Left lung (tissue), 10 donors: ENCODE data around the gene IQCK. TPM values are rescaled to one million over a fixed set of nuclear protein-coding genes. Genes with fewer than 3 reads are reported as not detected.

Experiments used
- ATAC-seq: fragments of 200-7000 bp; cut with Tn5 transposase; one replicate; pipeline ENCODE4 v1.9.1; 2020; ENCODE audit warnings: moderate library complexity
- DNase-seq, 4 donors: peaks; one replicate each; pipeline ENCODE4 v3.0.0-alpha.2; 2013 to 2020
- H3K27ac ChIP-seq, 2 donors: fragments of 200-600 bp; sonication (generic) in 1 of 2; one replicate each; pipeline versions ENCODE4 v1.5.0 to v1.8.0; 2020 to 2021
- H3K27me3 ChIP-seq, 2 donors: fragments of 200-600 bp; sonication (generic) in 1 of 2; one replicate each; pipeline versions ENCODE4 v1.5.0 to v1.8.0; 2020 to 2021
- H3K36me3 ChIP-seq, 2 donors: fragments of 200-600 bp; sonication (generic) in 1 of 2; one replicate each; pipeline versions ENCODE4 v1.5.0 to v1.8.0; 2020 to 2021
- H3K4me1 ChIP-seq, 2 donors: fragments of 200-600 bp; one replicate each; pipeline ENCODE4 v1.8.0; 2021
- H3K4me3 ChIP-seq, 2 donors: fragments of 200-600 bp; sonication (generic) in 1 of 2; one replicate each; pipeline versions ENCODE4 v1.5.0 to v1.8.0; 2020 to 2021; ENCODE audit warnings: mild to moderate bottlenecking in 1 of 2
- H3K9me3 ChIP-seq, 2 donors: fragments of 200-600 bp; sonication (generic) in 1 of 2; one replicate each; pipeline versions ENCODE4 v1.5.0 to v1.8.0; 2020 to 2021
- intact Hi-C, 2 donors: fragments of 100-400 bp; cut with DNase I; formaldehyde crosslinking; loops; one replicate each; pipeline versions ENCODE4 v1.11.2 to v1.14.2; 2022
- polyA plus RNA-seq, 6 donors: library from polyadenylated mRNA; unstranded; fragments of 120-200 nt; gene quantifications; one replicate each; pipeline ENCODE4 v1.2.1, GENCODE V29; 2013; ENCODE audit not compliant: insufficient read length in 6 of 6
- total RNA-seq, 2 donors: library from RNA; stranded (reverse); fragmentation: NEBNext Ultra II Directional; extraction: Animal tissue kit (Norgen Biotek cat#: 25700); gene quantifications; one replicate each; pipeline ENCODE4 v1.2.1, GENCODE V29; 2021
- TF ChIP-seq, protein P1 (sequence below), 2 donors: fragments of 200-600 bp; sonication (generic) in 1 of 2; IDR thresholded peaks; one replicate each; pipeline versions ENCODE4 v1.5.0 to v1.8.0; 2021; ENCODE audit warnings: antibody characterized with exemption in 2 of 2
- donor health status: DM: no; HTN: yes; CAD: no.
- donor health status: DM: no; HTN: no; CAD: no.

Gene IQCK
- total and polyA plus RNA-seq, 8 donors: 8.0 to 25.3 (median 22.1) TPM

DNA sequence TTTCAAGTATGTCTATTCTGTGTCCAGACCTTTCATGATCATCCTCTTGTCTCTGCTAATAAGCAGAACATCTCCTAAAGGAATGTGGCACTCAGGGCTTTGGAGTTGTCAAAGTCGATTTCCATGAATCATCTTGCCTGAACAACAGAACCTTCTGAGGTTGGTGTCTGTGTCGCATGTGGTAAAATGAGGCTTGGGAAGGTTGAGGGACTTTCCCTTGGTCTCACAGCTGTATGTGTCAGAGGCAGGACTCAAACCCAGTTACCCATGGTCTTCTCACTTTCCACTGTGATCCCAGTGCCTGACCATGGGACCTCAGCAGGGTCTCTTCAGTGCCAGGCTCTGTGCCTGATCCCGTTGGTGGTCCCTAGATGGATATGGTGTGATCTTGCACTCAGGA is 170.8 kb downstream of the IQCK start:
- Histone ChIP-seq H3K27ac (no peak overlapping the region), H3K9me3 (no peaks in the 10 kb centered on the region), H3K4me3 (no peak overlapping the region), H3K27me3 (peaks cover under 1 to 23% of the 10 kb centered on the region in 2 donors), H3K36me3 (no peaks in the 10 kb centered on the region), H3K4me1 (peaks cover 6 to 16% of the 10 kb centered on the region in 2 donors)
- no peak for ATAC-seq
- intact Hi-C loops: loop anchor here in 1 of 2 donors (5.0 to 10.0 kb wide), 2 partner anchors 287 to 324 kb away; no protein-coding TSS in a partner anchor
- TF ChIP-seq, protein P1, sequence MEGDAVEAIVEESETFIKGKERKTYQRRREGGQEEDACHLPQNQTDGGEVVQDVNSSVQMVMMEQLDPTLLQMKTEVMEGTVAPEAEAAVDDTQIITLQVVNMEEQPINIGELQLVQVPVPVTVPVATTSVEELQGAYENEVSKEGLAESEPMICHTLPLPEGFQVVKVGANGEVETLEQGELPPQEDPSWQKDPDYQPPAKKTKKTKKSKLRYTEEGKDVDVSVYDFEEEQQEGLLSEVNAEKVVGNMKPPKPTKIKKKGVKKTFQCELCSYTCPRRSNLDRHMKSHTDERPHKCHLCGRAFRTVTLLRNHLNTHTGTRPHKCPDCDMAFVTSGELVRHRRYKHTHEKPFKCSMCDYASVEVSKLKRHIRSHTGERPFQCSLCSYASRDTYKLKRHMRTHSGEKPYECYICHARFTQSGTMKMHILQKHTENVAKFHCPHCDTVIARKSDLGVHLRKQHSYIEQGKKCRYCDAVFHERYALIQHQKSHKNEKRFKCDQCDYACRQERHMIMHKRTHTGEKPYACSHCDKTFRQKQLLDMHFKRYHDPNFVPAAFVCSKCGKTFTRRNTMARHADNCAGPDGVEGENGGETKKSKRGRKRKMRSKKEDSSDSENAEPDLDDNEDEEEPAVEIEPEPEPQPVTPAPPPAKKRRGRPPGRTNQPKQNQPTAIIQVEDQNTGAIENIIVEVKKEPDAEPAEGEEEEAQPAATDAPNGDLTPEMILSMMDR (IDR thresholded peaks at IDR 0.05): no peak
- no peak for DNase-seq

DNA sequence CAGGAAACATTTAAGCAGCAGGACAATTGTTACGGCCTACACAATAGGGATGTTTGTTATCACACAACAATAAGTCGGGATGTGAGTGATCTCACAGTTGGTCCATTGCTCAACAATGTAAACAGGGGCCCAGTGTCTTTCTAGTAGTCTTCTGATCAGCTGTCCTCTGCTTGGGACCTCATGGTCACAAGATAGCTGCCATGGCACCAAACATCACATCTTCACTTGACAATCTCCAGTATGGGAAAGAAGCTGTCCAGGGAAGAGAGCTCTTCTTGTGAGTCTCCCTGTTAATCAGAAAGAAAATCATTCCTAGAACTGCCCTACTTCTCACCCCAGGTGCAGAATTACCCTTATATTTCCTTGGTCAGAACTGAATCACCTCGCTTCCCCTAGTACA is 172.8 kb downstream of the IQCK start:
- DNase-seq (no peak), ATAC-seq (no peak)
- Histone ChIP-seq H3K4me3 (no peak overlapping the region), H3K27ac (no peak overlapping the region), H3K9me3 (no peaks in the 10 kb centered on the region), H3K4me1 (peaks cover 3 to 6% of the 10 kb centered on the region in 2 donors), H3K27me3 (peaks cover 0 to 4% of the 10 kb centered on the region in 2 donors), H3K36me3 (no peaks in the 10 kb centered on the region)
- TF ChIP-seq, protein P1 (IDR thresholded peaks at IDR 0.05): no peak
- intact Hi-C loops: loop anchor here in 1 of 2 donors (10.0 kb wide), 1 partner anchor 494 kb away; no protein-coding TSS in a partner anchor

GRCh38 chr16:19892902-19893301 is 174.8 kb downstream of the IQCK start:
- Histone ChIP-seq H3K27me3 (peaks cover 0 to under 1% of the 10 kb centered on the region in 2 donors), H3K9me3 (no peaks in the 10 kb centered on the region), H3K4me3 (no peak overlapping the region), H3K27ac (no peak overlapping the region), H3K4me1 (no peaks in the 10 kb centered on the region), H3K36me3 (no peaks in the 10 kb centered on the region)
- TF ChIP-seq, protein P1 (IDR thresholded peaks at IDR 0.05): no peak
- ATAC-seq (no peak), DNase-seq (no peak)
- intact Hi-C loops: loop anchor here in 1 of 2 donors (10.0 kb wide), 1 partner anchor 492 kb away; no protein-coding TSS in a partner anchor

- Histone ChIP-seq H3K36me3 (no peaks in the 10 kb centered on the region), H3K4me3 (no peak overlapping the region), H3K27ac (no peak overlapping the region), H3K4me1 (no peaks in the 10 kb centered on the region), H3K9me3 (no peaks in the 10 kb centered on the region), H3K27me3 (peaks cover 0 to 14% of the 10 kb centered on the region in 2 donors)
- ATAC-seq (no peak), DNase-seq (no peak)
- intact Hi-C loops: loop anchor here in 1 of 2 donors (10.0 kb wide), 1 partner anchor 490 kb away; no protein-coding TSS in a partner anchor
- TF ChIP-seq, protein P1 (IDR thresholded peaks at IDR 0.05): no peak
Observed at GRCh38 chr16:19894586-19894985, 176.5 kb downstream of the IQCK start.

DNA sequence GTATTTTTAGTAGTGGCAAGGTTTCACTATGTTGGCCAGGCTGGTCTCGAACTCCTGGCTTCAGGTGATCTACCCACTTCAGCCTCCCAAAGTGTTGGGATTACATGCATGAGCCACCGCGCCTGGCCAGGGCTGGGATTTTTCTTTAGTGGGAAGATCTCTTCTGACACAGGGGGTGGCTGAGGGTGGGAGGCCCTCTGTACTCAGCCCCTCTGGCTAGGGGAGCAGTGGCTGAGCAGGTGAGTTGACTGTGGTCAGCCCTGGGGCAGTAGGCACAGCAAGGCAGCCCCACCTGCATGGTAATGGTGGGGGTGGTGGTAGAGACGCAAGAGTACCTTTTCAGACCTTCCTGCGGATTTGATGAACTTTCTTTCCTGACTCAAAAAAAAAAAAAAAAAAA is 178.9 kb downstream of the IQCK start:
- intact Hi-C loops: loop anchor here in 1 of 2 donors (10.0 kb wide), 1 partner anchor 488 kb away; no protein-coding TSS in a partner anchor
- no peak overlapping the region for H3K4me3 ChIP-seq
- H3K27me3 ChIP-seq: peaks cover 0 to 14% of the 10 kb centered on the region in 2 donors
- H3K9me3 ChIP-seq: no peaks in the 10 kb centered on the region
- H3K27ac ChIP-seq: no peak overlapping the region
- ATAC-seq (no peak), DNase-seq (no peak)
- H3K4me1 ChIP-seq: no peaks in the 10 kb centered on the region
- TF ChIP-seq, protein P1 (IDR thresholded peaks at IDR 0.05): no peak
- no peaks in the 10 kb centered on the region for H3K36me3 ChIP-seq
